Inferior parietal cortex (tissue), 1 donor: Measurements from ENCODE around the gene PTCD2.

Experiments used
- DNase-seq: peaks from one replicate; pipeline ENCODE4 v3.0.0-alpha.2; 2016; ENCODE audit errors: extremely low spot score

PTCD2 gene

DNA sequence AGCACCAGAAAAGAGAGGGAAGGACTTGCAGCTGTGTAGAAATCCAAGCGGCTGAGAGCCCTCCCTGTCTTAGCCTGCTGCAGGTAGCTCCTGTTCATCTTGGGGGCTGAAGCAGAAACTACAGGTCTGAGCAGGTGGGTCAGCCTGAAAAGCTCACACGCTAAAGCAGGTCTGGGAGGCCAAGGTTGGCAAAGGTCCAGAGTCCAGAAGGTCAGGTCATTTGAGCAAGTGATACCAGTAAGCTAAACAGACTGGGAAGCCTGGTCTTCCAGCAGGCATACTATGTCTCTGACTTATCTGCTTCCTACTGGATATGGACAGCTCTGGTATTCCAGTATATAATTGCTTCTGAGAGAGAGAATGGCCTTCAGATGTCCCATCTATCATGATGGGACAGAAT, 26.2 kb downstream of the PTCD2 start:
- DNase-seq: no peak

DNA sequence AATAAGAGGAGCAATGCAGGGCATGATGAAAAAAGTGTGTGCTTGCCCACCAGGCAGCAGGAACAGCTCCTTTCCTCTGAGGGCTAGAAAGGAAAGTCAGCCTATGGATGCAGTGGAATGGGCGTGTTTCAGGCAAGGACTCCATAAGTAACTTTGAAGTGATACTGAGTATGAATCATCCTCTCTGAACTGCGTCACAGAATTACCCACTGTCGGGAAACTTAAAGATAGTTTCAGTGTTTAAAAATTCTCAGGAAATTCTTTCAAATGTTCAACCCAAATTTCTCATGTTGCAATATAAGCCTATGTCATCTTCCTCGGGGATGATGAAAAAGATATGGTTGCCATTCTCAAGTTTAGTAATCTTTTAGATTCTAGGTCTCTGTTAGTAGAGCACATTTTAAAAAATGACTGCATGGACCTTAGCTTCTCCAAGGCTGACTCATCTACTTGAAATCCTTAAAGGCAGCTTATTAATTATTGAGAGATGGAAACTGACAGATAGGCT, 27.7 kb downstream of the PTCD2 start:
- no peak for DNase-seq

DNA sequence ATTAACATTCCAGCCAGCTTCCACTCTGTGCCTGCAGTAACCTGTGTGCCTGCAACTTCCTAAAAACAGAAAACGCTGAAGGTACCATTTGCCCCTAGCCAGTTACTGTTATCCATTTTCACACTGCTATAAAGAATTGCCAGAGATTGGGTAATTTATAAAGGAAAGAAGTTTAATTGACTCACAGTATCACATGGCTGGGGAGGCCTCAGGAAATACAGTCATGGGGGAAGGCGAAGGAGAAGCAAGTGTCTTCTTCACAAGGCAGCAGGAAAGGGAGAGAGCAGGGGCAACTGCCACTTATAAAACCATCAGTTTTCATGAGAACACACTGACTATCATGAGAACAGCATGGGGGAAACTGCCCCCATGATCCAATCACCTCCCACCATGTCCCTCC, 31.2 kb downstream of the PTCD2 start:
- DNase-seq: no peak

DNA sequence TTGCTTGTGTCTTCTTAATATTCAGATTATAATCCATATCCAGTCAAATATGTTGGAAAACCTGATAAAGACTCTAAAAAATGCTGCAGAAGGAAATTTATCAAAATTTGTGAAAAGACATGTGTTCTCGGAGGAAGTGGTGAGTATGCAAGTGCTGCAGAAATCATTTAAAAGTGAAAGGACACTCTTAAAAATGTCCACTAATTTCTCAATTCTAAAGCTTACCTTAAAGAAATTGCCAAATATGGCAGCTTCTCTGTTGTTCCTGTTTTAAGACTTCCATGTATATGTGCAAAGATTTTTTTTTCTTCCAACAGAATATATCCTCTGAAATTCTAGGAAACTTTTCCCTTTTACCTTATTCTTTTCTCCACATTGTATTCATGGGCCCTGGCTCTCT, 32.4 kb downstream of the PTCD2 start:
- DNase-seq: no peak

DNA sequence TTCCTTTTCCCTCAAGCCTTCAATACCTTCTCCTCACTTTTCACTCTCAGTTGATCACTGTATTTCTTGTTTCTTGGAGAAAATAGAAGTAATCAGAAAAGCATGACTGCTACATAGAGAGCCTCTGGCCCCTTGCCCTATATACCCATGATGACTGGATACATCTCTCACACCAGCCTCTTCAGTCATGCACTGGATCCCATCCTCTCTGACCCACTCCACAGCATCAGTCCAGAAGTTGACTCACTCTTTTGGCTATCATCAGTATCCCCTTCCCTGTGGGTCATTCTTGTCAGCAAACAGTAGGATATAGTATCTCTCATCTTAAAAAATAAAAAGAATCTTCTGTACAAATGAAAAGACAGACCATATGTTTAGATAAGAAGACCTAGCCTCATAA, 32.9 kb downstream of the PTCD2 start:
- DNase-seq: no peak

DNA sequence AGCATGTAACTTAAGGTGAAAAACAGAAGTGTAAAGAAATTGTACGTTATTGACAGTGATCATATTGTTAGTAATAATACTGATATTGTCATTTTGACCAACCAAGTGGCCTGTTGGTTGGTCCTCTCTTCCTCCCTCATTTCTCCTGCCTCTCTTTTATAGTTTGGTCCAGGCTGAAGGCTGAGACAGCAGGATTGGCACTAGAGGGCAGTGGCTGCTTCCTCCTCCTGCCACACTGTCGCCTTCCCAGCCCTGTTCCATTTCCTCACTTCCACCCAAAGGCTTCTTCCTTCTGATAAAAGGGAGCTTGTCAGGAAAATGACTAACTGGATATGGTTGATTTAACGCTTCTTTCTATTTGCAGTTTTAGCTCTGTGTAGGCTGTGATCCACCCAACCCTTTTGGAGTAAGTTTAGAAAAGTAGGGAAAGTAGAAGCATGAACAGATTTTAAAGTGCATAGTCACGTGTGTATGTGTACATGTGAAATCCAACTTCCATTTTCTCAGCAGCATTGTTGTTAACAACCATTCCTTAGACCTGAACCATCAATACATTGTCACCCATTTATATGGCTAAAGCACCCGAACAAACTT, 35.6 kb downstream of the PTCD2 start:
- DNase-seq: peak; percentile 57

DNA sequence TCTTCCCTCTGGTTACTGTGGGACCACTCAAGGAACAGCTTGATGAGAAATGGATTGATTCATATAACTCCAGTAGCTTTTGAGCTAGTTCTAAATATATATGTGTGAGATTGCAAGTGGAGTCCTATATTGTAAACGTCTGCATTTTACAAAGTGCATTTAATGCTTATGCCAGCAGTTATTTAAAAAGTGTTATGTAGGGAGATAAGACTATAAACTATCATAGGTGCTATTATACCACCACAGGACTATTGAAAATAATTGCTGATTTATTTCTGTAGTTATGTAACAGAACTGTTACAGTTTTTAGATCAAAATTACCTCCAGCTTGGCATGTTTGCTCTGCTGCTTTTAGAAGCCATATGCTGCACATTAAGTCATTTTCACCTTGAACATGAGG, 36.2 kb downstream of the PTCD2 start:
- DNase-seq: peak; percentile 52

DNA sequence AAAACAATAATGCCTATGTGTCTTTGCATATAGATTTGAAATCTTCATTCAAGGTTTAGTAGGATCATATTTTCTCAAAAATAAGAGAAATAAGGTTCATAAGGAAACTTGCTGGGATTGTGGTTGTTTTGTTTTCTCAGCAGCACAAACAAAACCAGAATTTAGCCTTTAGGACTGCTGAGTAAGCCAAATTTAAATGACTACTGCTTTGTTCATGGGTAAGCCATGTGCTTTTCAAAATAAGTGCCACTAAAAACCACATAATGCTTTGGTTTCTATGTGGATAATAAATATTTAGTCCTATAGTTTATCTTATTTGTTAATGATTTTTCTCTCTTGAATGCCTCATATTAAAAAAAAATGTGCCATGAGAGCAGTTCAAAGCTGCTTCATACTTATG, 38.8 kb downstream of the PTCD2 start:
- DNase-seq: no peak

DNA sequence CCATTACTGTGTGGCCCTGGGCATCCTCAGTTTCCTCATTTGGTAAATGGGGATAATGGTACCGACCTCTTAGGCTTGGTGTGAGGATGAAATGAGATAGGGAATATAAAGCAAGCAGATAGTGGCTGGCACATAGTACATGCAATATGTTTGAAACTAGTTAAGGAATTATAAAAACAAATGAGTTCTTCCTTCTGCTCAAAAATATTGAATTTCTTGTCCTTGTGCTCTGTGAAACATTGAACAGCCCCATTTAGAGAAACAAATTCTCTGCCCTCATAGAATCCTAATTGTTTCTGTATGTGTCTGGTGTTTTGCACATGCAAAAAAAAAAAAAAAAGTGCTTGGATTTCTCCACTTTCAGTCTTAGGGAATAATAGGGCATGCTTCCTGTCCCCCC, 39.7 kb downstream of the PTCD2 start:
- no peak for DNase-seq

DNA sequence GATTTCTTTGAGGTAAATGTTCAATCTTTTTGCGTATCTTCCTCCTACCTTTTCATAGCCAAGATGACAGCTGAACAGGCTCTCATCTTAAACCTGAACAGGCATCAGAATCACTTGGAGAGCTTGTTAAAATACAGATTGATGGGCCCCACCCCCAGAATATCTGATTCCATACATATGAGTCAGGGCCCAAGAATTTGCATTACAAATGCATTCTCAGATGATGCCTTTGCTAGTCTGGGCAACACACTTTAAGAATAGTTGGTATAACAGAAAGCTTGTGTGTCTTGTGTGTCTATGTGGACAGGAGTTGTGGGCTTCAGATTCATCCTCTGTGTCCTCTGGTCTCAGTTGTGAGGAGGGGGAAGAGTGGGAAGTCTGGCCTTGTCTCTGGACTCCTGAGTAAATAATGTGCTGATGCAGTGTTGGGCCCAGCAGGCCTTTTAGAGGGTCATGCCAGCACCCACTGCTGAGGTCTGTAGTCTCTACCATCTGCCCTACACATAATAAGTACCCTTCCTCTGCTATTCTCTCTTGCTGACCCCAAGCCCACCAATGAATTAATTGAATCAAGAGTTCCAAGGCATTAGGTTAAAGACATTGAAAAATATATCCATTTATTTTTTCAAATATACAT, 43.1 kb downstream of the PTCD2 start:
- DNase-seq: no peak

DNA sequence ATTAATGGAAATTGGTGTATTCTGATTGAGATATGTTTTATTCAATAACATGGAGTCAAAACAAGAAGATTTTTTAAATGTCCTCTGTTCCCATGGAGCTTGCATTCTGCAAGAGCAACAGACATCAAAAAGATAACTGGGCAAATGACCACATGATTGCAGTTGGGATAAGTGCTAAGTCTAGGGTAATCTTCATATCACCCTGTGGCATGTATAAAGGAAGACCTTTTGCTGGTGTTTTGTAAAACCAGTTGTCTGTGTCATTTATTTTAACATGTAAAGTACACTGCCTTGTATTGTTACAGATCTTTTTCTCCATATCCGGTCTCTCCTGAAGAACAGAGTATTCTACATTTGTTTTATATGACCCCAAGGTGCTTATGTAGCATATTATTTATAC, 44.0 kb downstream of the PTCD2 start:
- no peak for DNase-seq

DNA sequence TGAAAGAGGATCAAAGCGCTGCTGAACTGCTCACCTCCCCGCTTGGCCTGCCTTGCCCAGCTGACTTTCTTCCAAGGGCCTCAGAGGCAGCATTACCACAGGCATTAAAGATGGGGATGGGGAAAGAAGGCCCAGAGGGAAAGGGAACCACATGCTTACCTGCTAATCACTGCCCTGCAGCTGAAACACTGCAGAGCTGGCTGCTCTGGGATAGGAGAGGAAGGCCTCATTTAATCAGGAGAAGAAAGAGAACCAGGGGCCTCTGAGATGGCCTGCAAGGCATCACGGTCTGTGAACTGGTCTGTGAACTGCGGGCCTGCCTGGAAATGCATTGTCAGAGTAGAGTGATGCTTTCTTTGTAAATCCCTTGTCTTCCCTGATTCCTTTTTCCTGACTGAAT, 44.8 kb downstream of the PTCD2 start:
- no peak for DNase-seq

DNA sequence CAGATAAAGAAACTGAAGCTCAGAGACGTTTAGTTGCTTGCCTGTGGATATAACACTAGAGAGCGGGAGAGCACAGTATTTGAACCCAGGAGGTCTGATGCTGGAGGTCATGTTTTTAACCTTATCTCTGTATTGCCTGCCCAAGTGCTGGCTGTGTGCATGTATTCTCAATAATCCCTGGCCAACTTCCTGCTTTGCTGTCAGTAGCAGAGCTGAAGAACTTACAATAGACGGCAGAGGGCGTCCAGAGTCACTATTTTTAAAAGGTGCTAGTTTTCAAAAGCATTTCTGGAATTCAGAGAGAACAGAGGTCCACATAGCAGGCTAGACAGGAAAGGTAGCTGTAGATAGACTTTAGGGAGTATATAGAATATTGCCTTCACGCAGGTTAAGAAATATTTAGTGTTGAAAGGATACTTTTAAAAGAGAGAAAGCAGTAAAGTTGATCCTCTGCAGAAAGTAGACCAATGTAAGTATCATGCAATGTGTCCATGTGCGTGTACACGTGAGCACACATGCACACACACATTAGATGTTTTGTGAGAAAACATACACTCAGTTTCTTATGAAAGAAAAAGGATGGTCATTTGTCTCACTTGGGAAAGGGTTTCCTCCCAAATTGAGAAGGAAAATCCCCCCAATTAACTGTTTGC, 46.3 kb downstream of the PTCD2 start:
- DNase-seq: peak; percentile 87

DNA sequence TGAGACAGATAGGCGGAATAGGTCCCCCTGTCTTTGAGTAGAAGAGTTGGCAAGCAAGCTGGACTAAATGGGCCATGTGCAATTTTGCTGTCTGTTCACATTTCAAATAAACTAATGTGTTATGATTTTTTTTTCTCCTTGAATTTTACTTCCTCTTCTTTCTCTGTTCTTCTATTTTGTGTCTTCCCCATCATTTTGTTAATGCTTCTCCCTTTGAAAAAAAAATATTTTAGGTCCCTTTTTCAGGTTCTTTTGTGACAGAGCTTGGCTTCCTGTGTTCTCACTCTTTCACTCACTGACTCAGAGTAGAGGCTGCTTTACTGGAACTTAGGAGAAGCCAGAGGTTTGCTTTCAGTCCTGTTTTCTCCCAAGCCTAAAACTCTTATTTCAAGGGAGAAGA, 48.1 kb downstream of the PTCD2 start:
- DNase-seq: no peak

DNA sequence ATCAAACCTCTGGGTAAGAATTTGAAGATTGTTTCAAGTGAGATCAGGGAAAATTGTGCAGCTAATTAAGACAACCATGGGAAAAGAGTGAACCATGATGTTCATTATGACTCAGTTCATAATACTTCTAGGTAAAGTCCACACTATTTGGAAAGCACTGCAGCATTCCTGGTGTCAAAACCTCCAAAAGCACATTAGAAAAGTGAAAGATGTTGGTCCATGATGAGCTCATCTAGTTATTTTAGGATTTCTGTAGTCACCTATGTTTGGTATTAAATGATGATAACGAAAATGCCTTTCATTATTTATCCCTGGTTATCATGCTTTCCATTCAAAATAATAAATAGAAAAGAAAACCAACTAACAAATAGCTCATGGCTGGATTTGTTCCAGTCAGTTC, 49.1 kb downstream of the PTCD2 start:
- DNase-seq: no peak

DNA sequence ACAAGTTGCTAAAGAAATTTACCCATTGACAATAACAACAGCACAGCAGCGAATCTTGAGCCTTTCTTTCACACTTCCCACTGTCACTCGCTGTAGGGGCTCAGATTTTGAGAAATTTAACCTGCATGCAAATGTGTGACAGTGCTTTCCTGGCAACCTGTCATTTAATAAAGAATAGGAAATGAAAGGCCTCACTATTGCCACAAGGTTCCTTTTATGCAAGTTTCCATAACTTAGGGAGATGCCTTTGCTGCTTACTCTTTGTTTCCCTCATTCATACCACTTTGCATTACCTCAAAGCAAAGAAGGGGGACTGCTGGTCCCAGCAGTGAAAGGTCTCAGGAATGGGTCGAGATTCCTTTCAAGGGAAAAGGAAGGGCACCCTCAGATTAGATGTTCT, 49.5 kb downstream of the PTCD2 start:
- DNase-seq: no peak

DNA sequence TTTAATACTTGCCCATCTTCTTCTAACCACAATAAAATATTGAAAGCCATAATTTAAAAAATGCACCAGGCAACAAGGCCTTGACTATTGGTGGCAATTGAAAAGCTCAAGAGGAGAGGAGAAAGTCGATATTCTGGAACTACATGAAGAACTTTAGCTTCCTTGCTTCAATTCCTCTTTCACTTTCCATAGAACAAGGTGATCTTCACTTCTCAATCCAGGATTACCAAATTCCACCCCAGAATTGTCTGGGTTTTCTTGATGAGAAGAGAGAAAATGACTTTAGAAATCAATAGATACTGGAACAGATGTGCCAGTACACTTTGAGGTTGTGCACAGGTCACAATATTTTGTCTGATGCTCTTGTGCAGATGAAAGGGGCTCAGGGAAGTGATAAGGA, 52.2 kb downstream of the PTCD2 start:
- no peak for DNase-seq

DNA sequence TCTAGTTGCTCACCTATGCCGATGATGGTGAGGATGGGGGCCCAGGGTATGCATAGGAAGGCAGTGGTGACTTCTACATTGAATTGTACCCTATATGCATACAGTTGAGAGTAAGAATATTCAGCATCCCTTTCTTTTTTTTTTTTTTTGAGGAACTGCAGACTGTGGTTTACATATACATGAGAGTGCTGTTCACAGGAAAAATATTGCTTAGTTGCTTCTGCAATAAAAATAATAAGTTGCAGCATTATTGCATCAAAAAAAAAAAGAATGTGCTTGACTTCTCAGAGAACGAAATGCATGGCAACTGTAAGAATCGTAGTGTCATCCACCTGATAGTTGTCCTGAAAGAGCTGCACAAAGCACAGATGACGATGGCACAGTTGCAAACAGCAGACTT, 52.8 kb downstream of the PTCD2 start:
- no peak for DNase-seq

DNA sequence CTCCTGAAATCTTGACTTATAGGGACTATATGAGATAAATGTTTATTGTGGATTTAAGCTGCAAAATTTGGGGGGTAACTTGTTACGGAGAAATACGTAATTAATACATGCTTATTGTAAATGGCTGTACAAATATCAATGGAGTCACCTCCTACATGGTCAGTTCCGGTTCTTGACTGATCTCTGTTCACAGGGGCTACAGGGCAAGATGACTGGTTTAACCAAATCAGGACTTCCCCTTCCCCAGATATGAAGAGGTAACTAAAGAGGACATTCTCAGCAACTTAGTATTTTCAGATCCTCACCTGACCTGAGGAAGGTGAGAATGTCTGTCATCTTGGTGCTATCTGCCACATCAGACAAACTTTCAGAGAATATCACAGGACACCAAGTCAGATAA, 54.7 kb downstream of the PTCD2 start:
- no peak for DNase-seq

DNA sequence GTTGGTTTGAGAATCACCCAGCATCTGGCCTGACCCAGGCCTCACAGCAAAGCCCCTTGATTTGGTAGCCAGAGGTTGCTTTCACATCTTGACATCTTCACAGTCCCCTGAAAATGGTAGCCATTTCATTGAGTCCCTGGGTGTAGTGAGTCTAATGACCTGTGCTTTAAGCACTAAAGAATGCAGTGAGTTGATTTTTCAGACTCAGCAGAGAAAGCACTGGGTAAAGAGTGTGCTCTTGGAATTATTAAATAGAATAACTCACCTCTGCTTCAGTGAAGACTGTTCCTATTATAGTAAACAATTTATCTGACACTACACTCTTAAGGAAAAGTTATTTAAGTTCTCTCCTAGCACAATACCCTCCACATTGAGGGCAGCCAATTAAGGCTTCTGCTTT, 56.2 kb downstream of the PTCD2 start:
- no peak for DNase-seq

DNA sequence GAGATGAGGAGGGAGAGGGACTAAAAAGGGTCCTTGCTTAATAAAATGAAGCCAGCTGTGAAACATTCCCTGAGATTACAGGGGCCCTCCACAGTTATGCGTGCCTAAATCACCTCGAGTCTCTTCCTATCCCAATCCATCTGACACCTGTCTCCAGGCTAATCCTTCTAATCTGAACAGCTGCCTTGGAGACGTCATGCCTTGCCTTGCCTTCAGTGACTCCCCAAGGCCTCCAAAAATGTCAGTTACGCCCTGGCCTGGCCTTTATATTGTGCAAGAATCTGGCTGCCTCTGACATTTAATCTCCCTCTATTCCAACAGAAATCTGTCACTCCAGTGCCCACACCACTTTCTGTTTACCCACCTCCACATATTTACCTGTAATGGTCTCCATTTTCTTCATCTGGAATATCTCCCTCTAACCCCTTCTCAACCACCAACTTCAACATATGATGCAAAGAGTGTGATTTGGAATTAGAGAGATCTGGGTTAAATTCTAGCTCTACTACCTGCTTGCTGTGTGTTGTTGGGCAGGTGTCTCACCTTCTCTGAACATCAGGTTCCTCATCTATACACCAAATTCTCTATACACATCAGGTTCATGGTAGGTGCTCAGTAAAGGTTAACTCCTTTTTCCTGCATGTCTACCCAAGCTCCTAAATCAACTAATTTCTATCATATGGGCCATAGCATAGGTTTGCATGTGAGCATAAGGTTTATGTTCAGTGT, 57.9 kb downstream of the PTCD2 start:
- no peak for DNase-seq

DNA sequence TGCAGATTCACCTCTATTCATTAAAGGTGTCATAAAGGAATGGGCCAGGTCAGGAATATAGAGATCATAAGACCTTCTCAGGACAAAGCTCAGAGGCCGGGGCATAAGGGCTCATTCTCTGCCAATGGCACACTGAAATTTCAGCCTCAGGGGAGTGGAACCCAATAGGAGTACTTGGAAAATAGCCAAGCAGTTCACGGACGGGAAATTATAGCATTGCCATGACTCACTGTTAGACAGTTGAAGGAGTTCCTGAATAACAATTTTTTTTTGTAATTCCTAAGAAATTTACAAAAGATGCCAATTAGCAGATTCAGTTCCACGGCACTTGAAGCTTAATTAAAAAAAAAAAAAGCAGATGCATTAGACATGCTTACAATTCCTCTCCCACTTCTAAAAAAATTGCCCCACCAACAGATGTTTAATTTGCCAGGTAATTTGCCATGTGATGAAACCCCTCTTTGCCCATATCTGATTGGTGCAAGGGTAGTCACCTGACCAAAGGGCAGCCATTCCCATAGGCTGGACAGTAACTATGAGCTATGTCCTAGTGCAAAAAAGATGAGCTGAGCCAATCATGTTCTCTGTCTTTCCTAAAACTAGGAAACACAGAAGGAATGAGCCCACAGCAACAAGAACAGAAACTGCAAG, 58.6 kb downstream of the PTCD2 start:
- DNase-seq: no peak
